ENCODE measurements around the gene RAB25.

RAB25 gene

GRCh38 chr1:156104861-156105832 is 44.2 kb downstream of the RAB25 start:
- peak in 1 of 2 donors; percentile 33 for DNase-seq
- no CpG with 5 or more reads among the region's 11 CpGs for WGBS (ENCODE audit: extremely low coverage, insufficient coverage, insufficient read length)

DNA sequence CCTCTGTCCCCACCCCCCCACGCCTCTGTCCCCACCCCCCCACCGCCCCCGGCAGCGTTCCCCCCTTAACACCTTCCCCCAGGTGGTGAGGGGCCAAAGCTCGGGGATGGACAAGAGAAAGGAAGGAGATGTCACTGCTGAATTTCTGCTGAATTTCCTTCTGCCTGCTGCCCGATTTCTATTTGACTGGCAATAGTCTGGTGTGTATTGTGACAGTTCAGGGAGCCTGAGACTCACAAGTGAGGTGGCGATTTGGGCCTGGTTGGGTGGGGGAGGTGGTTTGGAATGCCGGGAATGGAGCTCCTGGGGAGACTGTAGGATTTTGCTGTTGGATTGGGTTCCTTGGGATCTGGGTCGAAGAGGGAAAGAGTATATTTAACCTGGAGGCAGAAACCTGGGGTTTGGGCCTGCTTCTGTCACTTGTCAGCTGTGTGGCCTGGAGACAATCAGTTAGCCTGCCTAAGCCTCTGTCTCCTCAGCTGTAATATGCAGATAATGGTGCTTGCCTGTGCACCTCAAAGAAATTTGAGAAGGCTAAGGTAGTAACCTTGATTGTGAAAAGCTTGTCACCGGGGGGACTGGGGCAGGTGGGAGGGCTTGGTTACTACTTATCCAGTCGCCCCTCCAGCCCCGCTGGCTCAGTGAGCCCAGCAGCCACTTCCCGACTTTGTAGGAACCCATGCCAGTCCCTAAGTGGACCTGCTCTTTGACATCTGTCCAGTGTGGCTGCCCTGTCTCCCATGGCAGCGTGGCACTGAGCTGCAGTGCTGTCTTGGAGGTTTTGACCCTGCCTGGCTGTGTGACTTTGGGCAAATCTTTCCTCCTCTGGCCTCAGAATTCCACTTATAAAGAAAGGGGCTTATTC is 45.9 kb downstream of the RAB25 start:
- no peaks in the 10 kb centered on the region for H3K27me3 ChIP-seq (ENCODE audit: insufficient read depth, low read length)
- peak overlapping the region; percentile 69 for H2BK120ac ChIP-seq (ENCODE audit: insufficient read depth, low read length, poor library complexity)
- H3K36me3 ChIP-seq (ENCODE audit: control insufficient read depth in 1 of 2, insufficient read depth in 2 of 2, low read length in 2 of 2): peaks cover 2 to 3% of the 10 kb centered on the region in 2 experiments
- H3K9me3 ChIP-seq (ENCODE audit: insufficient read depth, low read depth, low read length): no peaks in the 10 kb centered on the region
- H3K23ac ChIP-seq (ENCODE audit: low read length): no peak overlapping the region
- H3K79me2 ChIP-seq (ENCODE audit: control insufficient read depth, insufficient read depth, low read length, poor library complexity): peaks cover 12% of the 10 kb centered on the region
- peak overlapping the region; percentile 80 for H3K27ac ChIP-seq (ENCODE audit: low read depth, low read length)
- H3K4me1 ChIP-seq (ENCODE audit: control insufficient read depth in 1 of 2, insufficient read depth in 2 of 2, low read length in 2 of 2): peaks cover 42 to 49% of the 10 kb centered on the region in 2 experiments
- DNase-seq: peak in 1 of 2 donors; percentile 61
- peak overlapping the region; percentile 17 for H4K8ac ChIP-seq (ENCODE audit: low read depth, low read length)
- peak overlapping the region; percentile 71 for H4K91ac ChIP-seq (ENCODE audit: low read depth, low read length)
- peak overlapping the region; percentile 53 for H3K4me2 ChIP-seq (ENCODE audit: low read length)
- peak overlapping the region; percentile 54 for H3K18ac ChIP-seq (ENCODE audit: low read length)
- H3K4me3 ChIP-seq (ENCODE audit: low read depth, low read length): no peak overlapping the region
- no peak overlapping the region for H3K9ac ChIP-seq (ENCODE audit: low read length)
- peak overlapping the region; percentile 77 for H2BK5ac ChIP-seq (ENCODE audit: low read depth, low read length, poor library complexity)
- H3K79me1 ChIP-seq (ENCODE audit: low read length): peaks cover 39% of the 10 kb centered on the region
- peak overlapping the region; percentile 21 for H2AK5ac ChIP-seq (ENCODE audit: low read length)
- H2AFZ ChIP-seq (ENCODE audit: insufficient read depth, low read length, poor library complexity): no peak overlapping the region
- H4K12ac ChIP-seq (ENCODE audit: low read depth, low read length): no peak overlapping the region
- WGBS (ENCODE audit: extremely low coverage, insufficient coverage, insufficient read length): no CpG with 5 or more reads among the region's 14 CpGs
- peak overlapping the region; percentile 27 for H3K4ac ChIP-seq (ENCODE audit: low read depth, low read length)
- H3K14ac ChIP-seq (ENCODE audit: low read length): peak overlapping the region; percentile 57
- H2BK12ac ChIP-seq (ENCODE audit: low read length): peak overlapping the region; percentile 77

More at GRCh38 chr1:156104861-156105832, 44.2 kb downstream of the RAB25 start:
- Histone ChIP-seq H3K18ac (ENCODE audit: low read length) (peak overlapping the region; percentile 52), H3K9me3 (ENCODE audit: insufficient read depth, low read depth, low read length) (no peaks in the 10 kb centered on the region), H3K4me2 (ENCODE audit: low read length) (peak overlapping the region; percentile 88), H3K27ac (ENCODE audit: low read depth, low read length) (peak overlapping the region; percentile 100), H3K4ac (ENCODE audit: low read depth, low read length) (peak overlapping the region; percentile 71), H2AK5ac (ENCODE audit: low read length) (peak overlapping the region; percentile 25), H4K91ac (ENCODE audit: low read depth, low read length) (peak overlapping the region; percentile 95), H3K9ac (ENCODE audit: low read length) (no peak overlapping the region), H3K27me3 (ENCODE audit: insufficient read depth, low read length) (no peaks in the 10 kb centered on the region), H3K79me2 (ENCODE audit: control insufficient read depth, insufficient read depth, low read length, poor library complexity) (peaks cover 12% of the 10 kb centered on the region), H3K14ac (ENCODE audit: low read length) (peak overlapping the region; percentile 32), H2BK120ac (ENCODE audit: insufficient read depth, low read length, poor library complexity) (peak overlapping the region; percentile 97), H3K4me3 (ENCODE audit: low read depth, low read length) (no peak overlapping the region), H3K23ac (ENCODE audit: low read length) (no peak overlapping the region), H3K4me1 (ENCODE audit: control insufficient read depth in 1 of 2, insufficient read depth in 2 of 2, low read length in 2 of 2) (peaks cover 47 to 58% of the 10 kb centered on the region in 2 experiments), H2BK5ac (ENCODE audit: low read depth, low read length, poor library complexity) (peak overlapping the region; percentile 97), H3K36me3 (ENCODE audit: control insufficient read depth in 1 of 2, insufficient read depth in 2 of 2, low read length in 2 of 2) (peaks cover 3% of the 10 kb centered on the region in 2 experiments), H4K8ac (ENCODE audit: low read depth, low read length) (peak overlapping the region; percentile 5), H4K12ac (ENCODE audit: low read depth, low read length) (peak overlapping the region; percentile 85), H3K79me1 (ENCODE audit: low read length) (peaks cover 41% of the 10 kb centered on the region), H2BK12ac (ENCODE audit: low read length) (peak overlapping the region; percentile 90), H2AFZ (ENCODE audit: insufficient read depth, low read length, poor library complexity) (peak overlapping the region; percentile 44)

DNA sequence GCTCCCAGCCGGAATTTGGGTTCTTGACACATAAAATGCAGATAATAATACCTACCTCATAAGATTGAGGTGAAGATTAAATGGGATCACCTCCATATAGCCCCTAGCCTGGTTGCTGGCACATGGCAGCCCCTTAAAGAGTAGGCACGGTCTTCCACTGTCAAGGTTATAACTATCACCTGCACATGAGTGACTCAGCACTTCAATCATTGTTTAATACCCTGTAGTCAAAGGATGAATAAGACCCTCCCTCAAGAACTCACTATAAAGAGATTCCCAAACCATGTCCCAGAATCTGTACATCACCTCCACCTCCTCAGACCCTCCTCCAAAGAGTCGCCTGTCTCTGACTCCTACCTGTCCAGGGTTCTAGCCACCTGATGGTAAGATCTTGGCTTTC is 47.1 kb downstream of the RAB25 start:
- Histone ChIP-seq H2BK120ac (ENCODE audit: insufficient read depth, low read length, poor library complexity) (no peak overlapping the region), H3K9me3 (ENCODE audit: insufficient read depth, low read depth, low read length) (no peaks in the 10 kb centered on the region), H3K79me2 (ENCODE audit: control insufficient read depth, insufficient read depth, low read length, poor library complexity) (peaks cover 10% of the 10 kb centered on the region), H3K9ac (ENCODE audit: low read length) (no peak overlapping the region), H4K8ac (ENCODE audit: low read depth, low read length) (no peak overlapping the region), H4K12ac (ENCODE audit: low read depth, low read length) (no peak overlapping the region), H3K27ac (ENCODE audit: low read depth, low read length) (no peak overlapping the region), H3K14ac (ENCODE audit: low read length) (no peak overlapping the region), H2AFZ (ENCODE audit: insufficient read depth, low read length, poor library complexity) (no peak overlapping the region), H2BK5ac (ENCODE audit: low read depth, low read length, poor library complexity) (no peak overlapping the region), H3K36me3 (ENCODE audit: control insufficient read depth in 1 of 2, insufficient read depth in 2 of 2, low read length in 2 of 2) (peaks cover 0 to 2% of the 10 kb centered on the region in 2 experiments), H3K23ac (ENCODE audit: low read length) (no peak overlapping the region), H3K79me1 (ENCODE audit: low read length) (peaks cover 37% of the 10 kb centered on the region), H3K27me3 (ENCODE audit: insufficient read depth, low read length) (no peaks in the 10 kb centered on the region), H3K18ac (ENCODE audit: low read length) (no peak overlapping the region), H3K4me2 (ENCODE audit: low read length) (no peak overlapping the region), H3K4me3 (ENCODE audit: low read depth, low read length) (no peak overlapping the region), H2AK5ac (ENCODE audit: low read length) (no peak overlapping the region), H2BK12ac (ENCODE audit: low read length) (no peak overlapping the region), H3K4me1 (ENCODE audit: control insufficient read depth in 1 of 2, insufficient read depth in 2 of 2, low read length in 2 of 2) (peaks cover 35 to 46% of the 10 kb centered on the region in 2 experiments), H3K4ac (ENCODE audit: low read depth, low read length) (no peak overlapping the region), H4K91ac (ENCODE audit: low read depth, low read length) (peak overlapping the region; percentile 48)
- no peak for DNase-seq
- no CpG with 5 or more reads among the region's 3 CpGs for WGBS (ENCODE audit: extremely low coverage, insufficient coverage, insufficient read length)

DNA sequence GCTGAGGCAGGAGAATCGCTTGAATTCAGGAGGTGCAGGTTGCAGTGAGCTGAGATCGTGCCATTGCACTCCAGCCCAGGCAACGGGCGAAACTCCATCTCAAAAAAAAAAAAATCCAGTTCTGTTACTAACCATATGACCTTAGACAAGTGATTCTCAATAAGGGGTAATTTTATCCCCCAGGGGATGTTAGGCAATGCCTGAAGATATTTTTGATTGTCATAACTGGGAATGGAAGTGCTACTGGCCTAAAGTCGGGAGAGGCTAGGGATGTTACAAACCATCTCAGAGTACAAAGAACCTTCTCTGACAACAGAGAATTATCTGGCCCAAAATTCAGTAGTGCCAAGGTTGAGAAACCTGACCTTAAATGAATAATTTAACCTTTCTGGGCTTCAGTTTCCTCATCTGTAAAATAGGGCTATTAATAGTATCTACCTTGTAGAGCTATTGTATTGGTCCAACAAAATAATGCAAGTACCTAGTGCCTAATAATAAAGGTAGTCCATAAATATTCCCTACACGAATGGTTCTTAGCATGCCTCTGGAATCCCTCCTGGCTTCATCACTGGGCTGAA is 47.8 kb downstream of the RAB25 start:
- H2AFZ ChIP-seq (ENCODE audit: insufficient read depth, low read length, poor library complexity): no peak overlapping the region
- WGBS (ENCODE audit: extremely low coverage, insufficient coverage, insufficient read length): no CpG with 5 or more reads among the region's 6 CpGs
- no peak overlapping the region for H3K27ac ChIP-seq (ENCODE audit: low read depth, low read length)
- no peak overlapping the region for H2AK5ac ChIP-seq (ENCODE audit: low read length)
- no peak overlapping the region for H4K91ac ChIP-seq (ENCODE audit: low read depth, low read length)
- H4K12ac ChIP-seq (ENCODE audit: low read depth, low read length): no peak overlapping the region
- no peak overlapping the region for H3K4me3 ChIP-seq (ENCODE audit: low read depth, low read length)
- no peak overlapping the region for H4K8ac ChIP-seq (ENCODE audit: low read depth, low read length)
- no peaks in the 10 kb centered on the region for H3K9me3 ChIP-seq (ENCODE audit: insufficient read depth, low read depth, low read length)
- peaks cover 31% of the 10 kb centered on the region for H3K79me1 ChIP-seq (ENCODE audit: low read length)
- no peak overlapping the region for H2BK120ac ChIP-seq (ENCODE audit: insufficient read depth, low read length, poor library complexity)
- no peak overlapping the region for H3K9ac ChIP-seq (ENCODE audit: low read length)
- no peak overlapping the region for H2BK5ac ChIP-seq (ENCODE audit: low read depth, low read length, poor library complexity)
- H3K4me2 ChIP-seq (ENCODE audit: low read length): no peak overlapping the region
- H3K36me3 ChIP-seq (ENCODE audit: control insufficient read depth in 1 of 2, insufficient read depth in 2 of 2, low read length in 2 of 2): peaks cover 0 to under 1% of the 10 kb centered on the region in 2 experiments
- H3K14ac ChIP-seq (ENCODE audit: low read length): no peak overlapping the region
- peaks cover 34 to 44% of the 10 kb centered on the region in 2 experiments for H3K4me1 ChIP-seq (ENCODE audit: control insufficient read depth in 1 of 2, insufficient read depth in 2 of 2, low read length in 2 of 2)
- H3K18ac ChIP-seq (ENCODE audit: low read length): no peak overlapping the region
- no peak overlapping the region for H3K4ac ChIP-seq (ENCODE audit: low read depth, low read length)
- no peak overlapping the region for H2BK12ac ChIP-seq (ENCODE audit: low read length)
- peaks cover 8% of the 10 kb centered on the region for H3K79me2 ChIP-seq (ENCODE audit: control insufficient read depth, insufficient read depth, low read length, poor library complexity)
- H3K27me3 ChIP-seq (ENCODE audit: insufficient read depth, low read length): no peaks in the 10 kb centered on the region
- H3K23ac ChIP-seq (ENCODE audit: low read length): no peak overlapping the region
- peak in 1 of 2 donors; percentile 49 for DNase-seq

Data from trophoblast cell (in vitro differentiated cells and primary cell).